Mesenteric fat pad (tissue), 1 donor: ENCODE data around the gene DNAJC10. TPM values are rescaled to one million over a fixed set of nuclear protein-coding genes. Genes with fewer than 3 reads are reported as not detected.

ENCODE experiments used
- DNase-seq: peaks from one replicate; pipeline ENCODE4 v3.0.0-alpha.2; 2020; ENCODE audit warnings: low spot score
- total RNA-seq: library from RNA; stranded (reverse); fragmentation: NEBNext Ultra II Directional; extraction: Animal tissue kit (Norgen Biotek cat#: 25700); gene quantifications from one replicate; pipeline ENCODE4 v1.2.1, GENCODE V29; 2021
- donor health status: DM: yes; HTN: yes; CAD: no.

DNAJC10 gene
- total RNA-seq, 1 donor from 2014 or later: 76.0 TPM

DNA sequence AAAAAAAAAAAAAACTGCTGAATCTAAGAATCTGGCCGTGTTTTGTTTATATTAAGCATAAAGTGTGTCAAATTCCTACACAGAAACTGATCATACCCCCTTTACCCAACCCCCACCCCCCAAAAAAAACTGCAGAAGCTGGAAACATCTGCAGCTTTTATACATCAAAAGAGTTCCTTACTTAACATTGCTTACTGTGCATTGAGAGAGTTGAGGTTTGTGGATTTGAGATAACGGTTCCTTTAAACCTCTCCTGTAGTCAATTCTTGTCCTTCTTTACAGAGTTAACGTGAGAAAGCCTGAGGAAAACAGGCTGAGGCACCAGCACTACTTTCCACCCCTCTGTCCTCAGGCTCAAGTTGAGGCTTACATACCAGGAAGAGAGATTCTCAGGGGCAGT, 115.9 kb downstream of the DNAJC10 start:
- DNase-seq: no peak

DNA sequence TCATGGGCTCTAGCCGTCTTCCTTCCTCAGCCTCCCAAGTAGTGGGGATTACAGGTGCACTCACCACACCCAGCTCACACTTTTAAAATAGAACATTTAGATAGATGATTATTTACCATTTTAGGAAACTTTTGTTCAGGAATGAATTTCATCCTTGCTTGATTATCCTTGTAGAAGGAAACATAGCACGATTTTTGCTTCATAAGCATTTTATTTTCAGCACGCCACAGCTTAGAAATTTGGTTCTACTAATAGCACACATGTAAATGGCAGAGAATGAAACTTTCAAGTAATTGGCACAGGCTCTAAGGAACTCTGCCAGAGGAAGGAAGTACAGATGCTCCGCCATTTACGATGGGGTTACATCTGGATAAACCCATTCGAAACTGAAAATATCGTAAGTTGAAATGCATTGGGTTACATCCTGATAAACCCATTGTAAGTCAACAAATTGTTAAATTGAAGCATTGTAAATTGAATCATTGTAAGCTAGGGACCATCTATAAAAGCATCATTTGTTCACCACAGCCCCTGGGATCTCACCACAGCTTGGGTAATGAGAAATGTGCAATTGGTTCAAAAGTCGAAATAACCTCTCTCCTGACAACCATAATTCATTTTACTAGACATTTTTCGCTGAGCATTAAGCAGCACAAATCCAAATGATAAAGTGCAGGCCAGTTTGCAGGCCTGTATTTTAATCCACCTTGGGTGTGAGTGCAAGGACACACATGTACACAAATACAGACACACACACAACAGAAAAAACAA, 117.2 kb downstream of the DNAJC10 start:
- DNase-seq: no peak

- no peak for DNase-seq
These were observed 118.2 kb downstream of the DNAJC10 start for GRCh38 chr2:182834293-182834692.

GRCh38 chr2:182836451-182836850, 120.4 kb downstream of the DNAJC10 start:
- no peak for DNase-seq

Other genes with a start within 250 kb of the DNAJC10 start
- gene FRZB, start 150.4 kb downstream of the DNAJC10 start, total RNA-seq: 5.5 TPM